Neural cell (in vitro differentiated cells): ENCODE results near the gene ERBB3. TPM values are rescaled to one million over a fixed set of nuclear protein-coding genes. Genes with fewer than 3 reads are reported as not detected.
A peak's percentile ranks its signal among the peaks of the same experiment; 100 is the strongest.

Source experiments
- H2AFZ ChIP-seq: fragments of 200-600, 300-800 bp; sonication (generic), shearing (Covaris generic); 2 replicates; pipeline ENCODE4 v1.6.0; 2014; ENCODE audit warnings: low read depth, mild to moderate bottlenecking, antibody characterized with exemption, low read length, moderate library complexity
- H3F3A ChIP-seq: fragments of 200-600 bp; shearing (Covaris generic); 2 replicates; pipeline ENCODE4 v1.6.1; 2016; ENCODE audit warnings: mild to moderate bottlenecking, moderate library complexity, mixed read lengths, antibody characterized with exemption, low read length; ENCODE audit not compliant: insufficient read depth, poor library complexity, severe bottlenecking
- H3K27ac ChIP-seq: fragments of 200-600, 300-800 bp; sonication (generic), shearing (Covaris generic); 2 replicates; pipeline ENCODE4 v1.5.1; 2014; ENCODE audit warnings: mild to moderate bottlenecking, low read length, moderate library complexity
- H3K27me3 ChIP-seq: fragments of 300-800, 200-600 bp; sonication (generic), shearing (Covaris generic); 2 replicates; pipeline ENCODE4 v1.6.0; 2014; ENCODE audit warnings: mild to moderate bottlenecking, low read depth, low read length, moderate library complexity; ENCODE audit not compliant: insufficient read depth
- H3K36me3 ChIP-seq: fragments of 300-800, 200-600 bp; sonication (generic), shearing (Covaris generic); 2 replicates; pipeline ENCODE4 v1.5.1; 2014; ENCODE audit warnings: mild to moderate bottlenecking, antibody characterized with exemption, low read length, moderate library complexity; ENCODE audit not compliant: insufficient read depth
- H3K4me2 ChIP-seq: fragments of 300-800, 200-600 bp; sonication (generic), shearing (Covaris generic); 2 replicates; pipeline ENCODE4 v1.6.0; 2014; ENCODE audit warnings: mild to moderate bottlenecking, low read length
- H3K4me3 ChIP-seq: fragments of 300-800, 200-600 bp; sonication (generic), shearing (Covaris generic); 2 replicates; pipeline ENCODE4 v1.5.1; 2014; ENCODE audit warnings: mild to moderate bottlenecking, low read length, moderate library complexity
- H3K79me2 ChIP-seq: fragments of 200-600 bp; shearing (Covaris generic); replicated peaks from 2 replicates; pipeline ENCODE4 v1.6.0; 2014; ENCODE audit warnings: mild to moderate bottlenecking, low read length, moderate library complexity; ENCODE audit not compliant: insufficient read depth
- H3K9ac ChIP-seq: fragments of 300-800, 200-600 bp; sonication (generic), shearing (Covaris generic); 2 replicates; pipeline ENCODE4 v1.6.1; 2016; ENCODE audit warnings: mild to moderate bottlenecking, low read length, mixed read lengths
- H3K9me2 ChIP-seq: fragments of 200-600 bp; shearing (Covaris generic); 2 replicates; pipeline ENCODE4 v1.6.1; 2016; ENCODE audit warnings: mild to moderate bottlenecking, low read length, mixed read lengths; ENCODE audit not compliant: insufficient read depth
- H3K9me3 ChIP-seq: fragments of 200-600, 300-800 bp; sonication (generic), shearing (Covaris generic); 2 replicates; pipeline ENCODE4 v1.6.1; 2016; ENCODE audit warnings: mild to moderate bottlenecking, mixed run types, low read length, moderate library complexity, mixed read lengths
- H4K20me1 ChIP-seq: fragments of 200-600 bp; shearing (Covaris generic); 2 replicates; pipeline ENCODE4 v1.6.1; 2016; ENCODE audit warnings: mild to moderate bottlenecking, mixed run types; ENCODE audit not compliant: insufficient read depth
- CTCF ChIP-seq: fragments of 450-650 bp; IDR thresholded peaks from 2 replicates; pipeline ENCODE4 v1.5.1; 2014; ENCODE audit warnings: antibody characterized with exemption, mild to moderate bottlenecking, moderate library complexity; ENCODE audit not compliant: poor library complexity, severe bottlenecking
- EP300 ChIP-seq: fragments of 450-650 bp; conservative IDR thresholded peaks from 2 replicates; pipeline ENCODE4 v1.6.1; 2014; ENCODE audit warnings: antibody characterized with exemption, mild to moderate bottlenecking, moderate library complexity; ENCODE audit not compliant: poor library complexity, severe bottlenecking
- EZH2 ChIP-seq: fragments of 200-600, 300-800 bp; shearing (Covaris generic), sonication (generic); IDR thresholded peaks from 2 replicates; pipeline ENCODE4 v1.6.1; 2014; ENCODE audit warnings: antibody characterized with exemption, low read length, borderline replicate concordance, mild to moderate bottlenecking; ENCODE audit not compliant: insufficient read depth, poor library complexity, severe bottlenecking
- MXI1 ChIP-seq: fragments of 450-650 bp; conservative IDR thresholded peaks from 2 replicates; pipeline ENCODE4 v1.6.1; 2014; ENCODE audit warnings: antibody characterized with exemption, mild to moderate bottlenecking; ENCODE audit not compliant: poor library complexity, severe bottlenecking
- POLR2AphosphoS5 ChIP-seq: IDR thresholded peaks from 2 replicates; pipeline ENCODE4 v1.6.1; 2012
- RAD21 ChIP-seq: fragments of 450-650 bp; conservative IDR thresholded peaks from 2 replicates; pipeline ENCODE4 v1.6.1; 2014; ENCODE audit warnings: antibody characterized with exemption, mild to moderate bottlenecking, moderate library complexity
- REST ChIP-seq: IDR thresholded peaks from 2 replicates; pipeline ENCODE4 v1.6.1; 2012; ENCODE audit warnings: borderline replicate concordance
- SMC3 ChIP-seq: fragments of 450-650 bp; conservative IDR thresholded peaks from 2 replicates; pipeline ENCODE4 v1.6.1; 2014; ENCODE audit warnings: antibody characterized with exemption, mild to moderate bottlenecking, moderate library complexity; ENCODE audit not compliant: poor library complexity
- TAF1 ChIP-seq: IDR thresholded peaks from 2 replicates; pipeline ENCODE4 v1.6.1; 2012; ENCODE audit warnings: low read depth
- polyA plus RNA-seq: library from polyadenylated mRNA; depleted of rRNA; stranded (reverse); fragments of >200 nt; gene quantifications from 2 replicates; pipeline ENCODE4 v1.2.3, GENCODE V29; 2014

The ERBB3 gene
- polyA plus RNA-seq, 1 donor from 2014 or later, result 0.58 TPM

- H3K36me3 ChIP-seq, result no peaks in the 10 kb centered on the region
- H3K27me3 ChIP-seq, result no peaks in the 10 kb centered on the region
- H3K4me3 ChIP-seq, result no peak overlapping the region
- H3K27ac ChIP-seq, result no peak overlapping the region
- H3K79me2 ChIP-seq, result peaks cover 12% of the 10 kb centered on the region
- H2AFZ ChIP-seq, result no peak overlapping the region
- H3F3A ChIP-seq, result no peaks in the 10 kb centered on the region
- no peaks in the 10 kb centered on the region for H3K9me2 ChIP-seq
- no peaks in the 10 kb centered on the region for H4K20me1 ChIP-seq
- H3K4me2 ChIP-seq, result no peak overlapping the region
- TF ChIP-seq MXI1, result no peak
- TF ChIP-seq REST, result no peak
- TF ChIP-seq RAD21, result no peak
- TF ChIP-seq SMC3, result no peak
- no peak for TF ChIP-seq POLR2AphosphoS5
- TF ChIP-seq CTCF, result no peak
- TF ChIP-seq EP300, result no peak
- no peak for TF ChIP-seq TAF1
- no peak for TF ChIP-seq EZH2
- no peaks in the 10 kb centered on the region for H3K9me3 ChIP-seq
- no peak overlapping the region for H3K9ac ChIP-seq
These were observed 41.8 kb upstream of the ERBB3 start for GRCh38 chr12:56038022-56038655.

- TF ChIP-seq EP300 (no peak), CTCF (no peak), RAD21 (no peak), EZH2 (no peak), TAF1 (no peak), MXI1 (no peak), SMC3 (no peak), POLR2AphosphoS5 (no peak), REST (no peak)
- Histone ChIP-seq H3K4me3 (no peak overlapping the region), H3K27ac (peak overlapping the region; percentile 98), H3K27me3 (no peaks in the 10 kb centered on the region), H3K9ac (no peak overlapping the region), H3F3A (no peaks in the 10 kb centered on the region), H4K20me1 (no peaks in the 10 kb centered on the region), H3K4me2 (no peak overlapping the region), H3K36me3 (no peaks in the 10 kb centered on the region), H3K9me3 (no peaks in the 10 kb centered on the region), H3K9me2 (no peaks in the 10 kb centered on the region), H3K79me2 (peaks cover 21% of the 10 kb centered on the region), H2AFZ (no peak overlapping the region)
These were observed 39.8 kb upstream of the ERBB3 start for GRCh38 chr12:56040151-56040550.
